Measurements from ENCODE around the gene NCOA7. TPM values are rescaled to one million over a fixed set of nuclear protein-coding genes. Genes with fewer than 3 reads are reported as not detected.

Gene NCOA7
- total and polyA plus RNA-seq, 9 of the 15 experiments (the other 6 are each of a cell fraction or from before 2014, with no cell fraction given), result 5.8 to 14.6 (median 9.3) TPM

- TF ChIP-seq, protein P1, sequence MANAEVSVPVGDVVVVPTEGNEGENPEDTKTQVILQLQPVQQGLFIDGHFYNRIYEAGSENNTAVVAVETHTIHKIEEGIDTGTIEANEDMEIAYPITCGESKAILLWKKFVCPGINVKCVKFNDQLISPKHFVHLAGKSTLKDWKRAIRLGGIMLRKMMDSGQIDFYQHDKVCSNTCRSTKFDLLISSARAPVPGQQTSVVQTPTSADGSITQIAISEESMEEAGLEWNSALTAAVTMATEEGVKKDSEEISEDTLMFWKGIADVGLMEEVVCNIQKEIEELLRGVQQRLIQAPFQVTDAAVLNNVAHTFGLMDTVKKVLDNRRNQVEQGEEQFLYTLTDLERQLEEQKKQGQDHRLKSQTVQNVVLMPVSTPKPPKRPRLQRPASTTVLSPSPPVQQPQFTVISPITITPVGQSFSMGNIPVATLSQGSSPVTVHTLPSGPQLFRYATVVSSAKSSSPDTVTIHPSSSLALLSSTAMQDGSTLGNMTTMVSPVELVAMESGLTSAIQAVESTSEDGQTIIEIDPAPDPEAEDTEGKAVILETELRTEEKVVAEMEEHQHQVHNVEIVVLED (CRISPR knock-in tag; IDR thresholded peaks at IDR 0.05), result no peak
- TF ChIP-seq MTA1 (IDR thresholded peaks at IDR 0.05; ENCODE audit: borderline replicate concordance) (no peak), ZNF282 (CRISPR knock-in tag; IDR thresholded peaks at IDR 0.05) (no peak), ZNF639 (CRISPR knock-in tag; conservative IDR thresholded peaks at IDR 0.05 in 1 of 2, IDR thresholded peaks at IDR 0.05 in 1 of 2) (no peak), CBFB (CRISPR knock-in tag; IDR thresholded peaks at IDR 0.05) (no peak), CREB1 (IDR thresholded peaks at IDR 0.05) (no peak), CREB1 (CRISPR knock-in tag; IDR thresholded peaks at IDR 0.05) (no peak), ZNF512 (tag; IDR thresholded peaks at IDR 0.05) (no peak), SIX5 (IDR thresholded peaks at IDR 0.05; ENCODE audit: borderline replicate concordance in 1 of 2, insufficient read depth in 1 of 2, low read depth in 1 of 2, low read length in 2 of 2) (no peak), BMI1 (IDR thresholded peaks at IDR 0.05; ENCODE audit: low read length) (no peak), GABPA (tag; conservative IDR thresholded peaks at IDR 0.05; ENCODE audit: low read depth) (no peak), ZNF224 (CRISPR knock-in tag; IDR thresholded peaks at IDR 0.05) (no peak), MED1 (CRISPR knock-in tag; IDR thresholded peaks at IDR 0.05; ENCODE audit: borderline replicate concordance) (no peak)
Observed at GRCh38 chr6:125959041-125959440, 168.3 kb downstream of the NCOA7 start (continued).
